ENCODE data around the gene CRISPLD2.

Gene CRISPLD2

GRCh38 chr16:84834403-84834772, 14.6 kb downstream of the CRISPLD2 start:
- no peaks in the 10 kb centered on the region for H3K36me3 ChIP-seq (ENCODE audit: insufficient read depth, low read depth, low read length)
- H3K4me3 ChIP-seq (ENCODE audit: low read length): no peak overlapping the region
- no peak overlapping the region for H3K9ac ChIP-seq (ENCODE audit: low read depth, low read length)
- 0 out of 2 replicates have a peak, but pooled peaks cover 3% of the 10 kb centered on the region for H3K4me1 ChIP-seq (ENCODE audit: insufficient read depth, low read length)
- no peaks in the 10 kb centered on the region for H3K27me3 ChIP-seq (ENCODE audit: insufficient read depth, low read length)
- no peaks in the 10 kb centered on the region for H3K9me3 ChIP-seq (ENCODE audit: insufficient read depth, low read depth, low read length)
- H3K27ac ChIP-seq (ENCODE audit: low read length): no peak overlapping the region

GRCh38 chr16:84836234-84836647, 16.5 kb downstream of the CRISPLD2 start:
- Histone ChIP-seq H3K4me1 (ENCODE audit: insufficient read depth, low read length) (0 out of 2 replicates have a peak, but pooled peaks cover 3% of the 10 kb centered on the region), H3K27me3 (ENCODE audit: insufficient read depth, low read length) (peaks cover 8% of the 10 kb centered on the region; the same call in 1 of the 2 replicates), H3K27ac (ENCODE audit: low read length) (no peak overlapping the region), H3K9me3 (ENCODE audit: insufficient read depth, low read depth, low read length) (no peaks in the 10 kb centered on the region), H3K4me3 (ENCODE audit: low read length) (no peak overlapping the region), H3K9ac (ENCODE audit: low read depth, low read length) (no peak overlapping the region), H3K36me3 (ENCODE audit: insufficient read depth, low read depth, low read length) (no peaks in the 10 kb centered on the region)

GRCh38 chr16:84836967-84837366, 17.2 kb downstream of the CRISPLD2 start:
- Histone ChIP-seq H3K36me3 (ENCODE audit: insufficient read depth, low read depth, low read length) (no peaks in the 10 kb centered on the region), H3K27me3 (ENCODE audit: insufficient read depth, low read length) (peaks cover 8% of the 10 kb centered on the region; the same call in 1 of the 2 replicates), H3K9me3 (ENCODE audit: insufficient read depth, low read depth, low read length) (no peaks in the 10 kb centered on the region), H3K4me1 (ENCODE audit: insufficient read depth, low read length) (0 out of 2 replicates have a peak, but pooled peaks cover 3% of the 10 kb centered on the region), H3K4me3 (ENCODE audit: low read length) (no peak overlapping the region), H3K27ac (ENCODE audit: low read length) (no peak overlapping the region), H3K9ac (ENCODE audit: low read depth, low read length) (no peak overlapping the region)

- Histone ChIP-seq H3K36me3 (ENCODE audit: insufficient read depth, low read depth, low read length) (no peaks in the 10 kb centered on the region), H3K27ac (ENCODE audit: low read length) (no peak overlapping the region), H3K27me3 (ENCODE audit: insufficient read depth, low read length) (peaks cover 17% of the 10 kb centered on the region), H3K4me3 (ENCODE audit: low read length) (no peak overlapping the region), H3K9ac (ENCODE audit: low read depth, low read length) (no peak overlapping the region), H3K9me3 (ENCODE audit: insufficient read depth, low read depth, low read length) (no peaks in the 10 kb centered on the region), H3K4me1 (ENCODE audit: insufficient read depth, low read length) (peaks cover 3% of the 10 kb centered on the region; the same call in 1 of the 2 replicates)
These were observed 18.7 kb downstream of the CRISPLD2 start for GRCh38 chr16:84838383-84838948.

- Histone ChIP-seq H3K9ac (ENCODE audit: low read depth, low read length) (no peak overlapping the region), H3K27me3 (ENCODE audit: insufficient read depth, low read length) (peaks cover 23% of the 10 kb centered on the region), H3K4me1 (ENCODE audit: insufficient read depth, low read length) (peaks cover 8% of the 10 kb centered on the region; the same call in 1 of the 2 replicates), H3K27ac (ENCODE audit: low read length) (no peak overlapping the region), H3K4me3 (ENCODE audit: low read length) (no peak overlapping the region), H3K36me3 (ENCODE audit: insufficient read depth, low read depth, low read length) (no peaks in the 10 kb centered on the region), H3K9me3 (ENCODE audit: insufficient read depth, low read depth, low read length) (no peaks in the 10 kb centered on the region)
These were observed 19.3 kb downstream of the CRISPLD2 start for GRCh38 chr16:84839054-84839453.

GRCh38 chr16:84839956-84840355, 20.2 kb downstream of the CRISPLD2 start:
- peaks cover 15% of the 10 kb centered on the region; the same call in 1 of the 2 replicates for H3K4me1 ChIP-seq (ENCODE audit: insufficient read depth, low read length)
- peaks cover 32% of the 10 kb centered on the region for H3K27me3 ChIP-seq (ENCODE audit: insufficient read depth, low read length)
- no peak overlapping the region for H3K4me3 ChIP-seq (ENCODE audit: low read length)
- no peak overlapping the region for H3K27ac ChIP-seq (ENCODE audit: low read length)
- H3K9me3 ChIP-seq (ENCODE audit: insufficient read depth, low read depth, low read length): no peaks in the 10 kb centered on the region
- H3K36me3 ChIP-seq (ENCODE audit: insufficient read depth, low read depth, low read length): no peaks in the 10 kb centered on the region
- no peak overlapping the region for H3K9ac ChIP-seq (ENCODE audit: low read depth, low read length)

GRCh38 chr16:84840687-84841627, 21.2 kb downstream of the CRISPLD2 start:
- H3K36me3 ChIP-seq (ENCODE audit: insufficient read depth, low read depth, low read length): no peaks in the 10 kb centered on the region
- H3K4me3 ChIP-seq (ENCODE audit: low read length): no peak overlapping the region
- H3K9ac ChIP-seq (ENCODE audit: low read depth, low read length): no peak overlapping the region; the same call in 1 of the 2 replicates
- no peaks in the 10 kb centered on the region for H3K9me3 ChIP-seq (ENCODE audit: insufficient read depth, low read depth, low read length)
- no peak overlapping the region for H3K27ac ChIP-seq (ENCODE audit: low read length)
- H3K27me3 ChIP-seq (ENCODE audit: insufficient read depth, low read length): peaks cover 42% of the 10 kb centered on the region
- peaks cover 17% of the 10 kb centered on the region; the same call in 1 of the 2 replicates for H3K4me1 ChIP-seq (ENCODE audit: insufficient read depth, low read length)

GRCh38 chr16:84841787-84842300, 22.1 kb downstream of the CRISPLD2 start:
- no peaks in the 10 kb centered on the region for H3K36me3 ChIP-seq (ENCODE audit: insufficient read depth, low read depth, low read length)
- peaks cover 16% of the 10 kb centered on the region; the same call in 1 of the 2 replicates for H3K4me1 ChIP-seq (ENCODE audit: insufficient read depth, low read length)
- peak overlapping the region; percentile 74 for H3K9ac ChIP-seq (ENCODE audit: low read depth, low read length)
- no peaks in the 10 kb centered on the region for H3K9me3 ChIP-seq (ENCODE audit: insufficient read depth, low read depth, low read length)
- peak overlapping the region; percentile 55; the same call in 1 of the 2 replicates for H3K4me3 ChIP-seq (ENCODE audit: low read length)
- H3K27me3 ChIP-seq (ENCODE audit: insufficient read depth, low read length): peaks cover 51% of the 10 kb centered on the region
- no peak overlapping the region for H3K27ac ChIP-seq (ENCODE audit: low read length)

GRCh38 chr16:84842516-84843148, 22.8 kb downstream of the CRISPLD2 start:
- Histone ChIP-seq H3K9me3 (ENCODE audit: insufficient read depth, low read depth, low read length) (no peaks in the 10 kb centered on the region), H3K27me3 (ENCODE audit: insufficient read depth, low read length) (peaks cover 54% of the 10 kb centered on the region), H3K36me3 (ENCODE audit: insufficient read depth, low read depth, low read length) (no peaks in the 10 kb centered on the region), H3K9ac (ENCODE audit: low read depth, low read length) (no peak overlapping the region; the same call in 1 of the 2 replicates), H3K27ac (ENCODE audit: low read length) (no peak overlapping the region), H3K4me1 (ENCODE audit: insufficient read depth, low read length) (peaks cover 18% of the 10 kb centered on the region; the same call in 1 of the 2 replicates), H3K4me3 (ENCODE audit: low read length) (no peak overlapping the region)

GRCh38 chr16:84843149-84844048, 23.6 kb downstream of the CRISPLD2 start:
- H3K9me3 ChIP-seq (ENCODE audit: insufficient read depth, low read depth, low read length): no peaks in the 10 kb centered on the region
- H3K4me3 ChIP-seq (ENCODE audit: low read length): no peak overlapping the region
- no peak overlapping the region for H3K27ac ChIP-seq (ENCODE audit: low read length)
- no peaks in the 10 kb centered on the region for H3K36me3 ChIP-seq (ENCODE audit: insufficient read depth, low read depth, low read length)
- H3K27me3 ChIP-seq (ENCODE audit: insufficient read depth, low read length): peaks cover 62% of the 10 kb centered on the region
- H3K9ac ChIP-seq (ENCODE audit: low read depth, low read length): no peak overlapping the region; the same call in 1 of the 2 replicates
- peaks cover 26% of the 10 kb centered on the region; the same call in 1 of the 2 replicates for H3K4me1 ChIP-seq (ENCODE audit: insufficient read depth, low read length)
